ENCODE results near the gene ANKS1B.

Gene ANKS1B

GRCh38 chr12:99700032-99700431 lies 284.7 kb downstream of the ANKS1B start:
- no peak for TF ChIP-seq CTCF (IDR thresholded peaks at IDR 0.05; ENCODE audit: extremely low read depth, insufficient read depth, missing control alignments)
- in situ Hi-C loops (cut with MboI; ENCODE audit: low pct_unique_long_range_greater_than_20kb, low sequenced_read_pairs, unreplicated experiment): no loop called here
- DNase-seq (ENCODE audit: low spot score): no peak

- in situ Hi-C loops (cut with MboI; ENCODE audit: low pct_unique_long_range_greater_than_20kb, low sequenced_read_pairs, unreplicated experiment): no loop called here
Observed at GRCh38 chr12:99695050-99695449, 289.7 kb downstream of the ANKS1B start.

GRCh38 chr12:99686142-99686541 lies 298.6 kb downstream of the ANKS1B start:
- TF ChIP-seq CTCF (IDR thresholded peaks at IDR 0.05; ENCODE audit: extremely low read depth, insufficient read depth, missing control alignments): no peak
- no peak for DNase-seq (ENCODE audit: low spot score)
- in situ Hi-C loops (cut with MboI; ENCODE audit: low pct_unique_long_range_greater_than_20kb, low sequenced_read_pairs, unreplicated experiment): no loop called here

More at GRCh38 chr12:99695050-99695449, 289.7 kb downstream of the ANKS1B start:
- no peak for DNase-seq (ENCODE audit: low spot score)
- no peak for TF ChIP-seq CTCF (IDR thresholded peaks at IDR 0.05; ENCODE audit: extremely low read depth, insufficient read depth, missing control alignments)

GRCh38 chr12:99680276-99680675 lies 304.5 kb downstream of the ANKS1B start:
- in situ Hi-C loops (cut with MboI; ENCODE audit: low pct_unique_long_range_greater_than_20kb, low sequenced_read_pairs, unreplicated experiment): no loop called here
- no peak for DNase-seq (ENCODE audit: low spot score)
- no peak for TF ChIP-seq CTCF (IDR thresholded peaks at IDR 0.05; ENCODE audit: extremely low read depth, insufficient read depth, missing control alignments)

GRCh38 chr12:99670635-99671034 lies 314.1 kb downstream of the ANKS1B start:
- TF ChIP-seq CTCF (IDR thresholded peaks at IDR 0.05; ENCODE audit: extremely low read depth, insufficient read depth, missing control alignments): no peak
- in situ Hi-C loops (cut with MboI; ENCODE audit: low pct_unique_long_range_greater_than_20kb, low sequenced_read_pairs, unreplicated experiment): no loop called here
- DNase-seq (ENCODE audit: low spot score): no peak

- TF ChIP-seq CTCF (IDR thresholded peaks at IDR 0.05; ENCODE audit: extremely low read depth, insufficient read depth, missing control alignments): peak; percentile 43
- no peak for DNase-seq (ENCODE audit: low spot score)
- in situ Hi-C loops (cut with MboI; ENCODE audit: low pct_unique_long_range_greater_than_20kb, low sequenced_read_pairs, unreplicated experiment): no loop called here
Observed at GRCh38 chr12:99658671-99659349, 325.9 kb downstream of the ANKS1B start.

Measured in GM13977 (cell line).